Measurements from ENCODE around the gene SH3GL3.
A peak's percentile ranks its signal among the peaks of the same experiment; 100 is the strongest.

The SH3GL3 gene

GRCh38 chr15:83446904-83447709 lies at the start of gene SH3GL3:
Gene SH3GL3, plus strand, starts transcription at chr15:83447341. Its CDS starts 193 bp downstream, at chr15:83447534.
- intact Hi-C loops (cut with DNase I), result loop anchor here (5.0 kb wide), 1 partner anchor 110 kb away; no protein-coding TSS in a partner anchor
- peak; percentile 88 to 97 (median 93) for DNase-seq

DNA sequence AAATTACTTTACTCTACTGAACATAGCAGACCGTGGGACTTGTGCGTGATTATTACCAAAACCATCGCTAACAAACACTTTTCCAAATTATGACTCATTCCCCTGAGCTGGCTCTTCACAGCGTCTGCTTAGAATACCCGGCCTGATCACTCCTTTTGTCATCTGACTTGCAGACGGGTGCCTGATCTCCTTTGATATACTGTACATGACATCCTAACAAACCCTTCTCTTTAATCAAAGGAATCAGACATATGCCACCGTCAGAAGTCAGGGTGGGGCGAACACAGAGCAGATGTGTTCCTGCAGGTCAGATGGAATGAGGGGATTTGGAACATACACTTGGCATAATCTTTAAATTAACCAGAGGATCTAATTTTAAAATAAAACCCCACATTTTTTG lies 48.5 kb upstream of the SH3GL3 start:
- intact Hi-C loops (cut with DNase I), result no loop called here
- DNase-seq, result no peak

DNA sequence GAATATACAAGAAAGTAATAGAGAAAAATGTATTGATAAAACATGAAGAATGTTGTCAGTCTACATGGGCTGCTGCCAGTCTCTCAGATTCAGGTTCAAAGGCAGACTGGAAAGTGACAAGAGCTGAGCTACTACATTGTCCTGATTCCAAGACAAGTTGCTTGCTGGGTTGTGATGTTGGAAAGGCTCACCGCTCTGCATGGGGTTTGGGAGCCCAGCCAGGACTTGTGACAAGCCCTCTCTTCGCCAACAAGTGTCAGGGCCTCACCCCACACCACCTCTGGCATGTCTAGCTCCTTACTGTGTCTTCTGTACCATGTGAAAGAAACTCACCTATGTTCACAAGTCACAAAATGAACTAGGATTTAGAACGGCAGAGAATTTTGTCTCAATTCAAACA lies 43.0 kb upstream of the SH3GL3 start:
- intact Hi-C loops (cut with DNase I), result no loop called here
- DNase-seq, result peak in 8 of 42 donors; percentile 6 to 42 (median 12)

DNA sequence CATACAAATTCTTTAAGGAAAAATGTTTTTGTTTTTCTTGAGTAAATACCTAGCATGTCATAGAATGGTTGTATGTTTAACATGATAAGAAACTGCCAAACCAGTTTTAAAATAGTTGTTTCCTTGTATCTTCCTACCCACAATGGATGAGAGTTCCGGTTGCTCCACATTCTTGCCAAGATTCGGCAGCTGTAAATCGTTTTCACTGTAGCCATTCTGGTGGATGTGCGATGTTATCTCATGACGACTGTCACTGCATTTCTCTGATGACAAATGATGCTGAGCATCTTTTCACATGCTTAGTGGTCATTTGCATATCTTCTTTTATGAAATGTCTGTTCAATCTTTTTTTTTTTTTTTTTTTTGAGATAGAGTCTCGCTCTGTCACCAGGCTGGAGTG lies 36.6 kb upstream of the SH3GL3 start:
- intact Hi-C loops (cut with DNase I), result no loop called here
- DNase-seq, result no peak

DNA sequence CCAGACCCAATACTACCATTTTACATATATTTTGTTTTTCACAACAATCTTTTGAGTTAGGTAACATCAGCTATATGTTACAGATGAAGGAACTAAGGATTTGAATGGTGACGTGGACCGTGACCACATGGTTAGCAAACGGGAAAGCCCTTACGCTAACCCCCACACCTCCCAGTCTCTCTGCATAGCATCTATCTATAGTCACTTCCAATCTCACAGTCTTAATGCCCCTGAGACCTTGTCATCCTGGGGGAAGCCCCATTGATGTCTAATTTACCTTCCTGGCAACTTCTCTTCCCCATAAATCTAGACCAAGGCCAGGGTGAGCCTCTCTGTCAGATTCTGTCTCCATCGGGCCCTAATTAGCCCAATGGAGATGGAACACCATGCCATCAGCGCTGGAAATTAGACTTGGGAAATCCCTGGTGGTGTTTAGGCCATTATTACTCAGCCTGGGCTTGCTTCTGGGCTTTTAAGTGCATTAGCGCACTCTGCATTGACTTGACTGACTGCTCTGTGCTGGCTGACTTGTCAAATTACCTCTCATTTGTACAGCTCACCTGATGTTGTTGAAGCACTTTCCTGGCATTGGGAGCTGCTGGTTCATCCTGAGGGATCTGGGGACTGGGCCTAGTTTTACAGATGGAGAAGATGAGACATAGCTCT lies 34.0 kb upstream of the SH3GL3 start:
- intact Hi-C loops (cut with DNase I), result no loop called here
- DNase-seq, result no peak

DNA sequence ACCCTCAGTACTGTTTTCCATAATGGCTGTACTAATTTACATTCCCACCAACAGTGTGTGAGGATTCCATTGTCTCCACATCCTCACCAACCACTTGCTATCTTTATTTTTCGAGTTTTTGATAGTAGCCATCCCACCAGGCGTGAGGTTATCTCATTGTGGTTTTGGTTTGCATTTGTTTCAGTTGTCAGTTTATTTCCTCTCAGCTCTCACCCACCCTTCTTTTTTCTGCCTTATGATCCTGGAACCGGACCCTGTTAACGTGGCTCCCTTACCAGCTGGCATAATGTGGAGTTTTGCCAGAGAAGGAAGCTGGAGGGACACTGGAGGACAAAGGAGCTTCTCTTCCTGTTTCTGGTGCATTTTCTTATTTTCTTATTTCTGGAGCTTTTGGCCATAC lies 25.1 kb upstream of the SH3GL3 start:
- DNase-seq, result no peak
- intact Hi-C loops (cut with DNase I), result no loop called here

DNA sequence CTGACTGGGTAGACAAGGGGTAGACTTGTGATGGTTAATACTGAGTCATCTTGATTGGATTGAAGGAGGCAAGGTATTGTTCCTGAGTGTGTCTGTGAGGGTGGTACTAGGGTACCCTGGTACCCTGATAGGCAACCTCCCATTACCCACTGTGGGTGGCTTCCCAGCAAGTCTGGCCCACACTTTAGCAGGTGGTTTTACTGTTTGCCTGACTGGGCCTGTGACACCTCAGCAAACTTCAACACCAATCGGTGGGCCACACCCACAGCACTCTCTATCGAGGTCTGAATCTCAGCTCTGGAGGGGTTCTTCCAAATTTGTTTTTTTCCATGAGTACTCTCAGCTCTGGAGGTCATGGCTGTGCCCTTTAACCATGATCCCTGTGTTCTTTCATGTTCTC lies 24.6 kb upstream of the SH3GL3 start:
- intact Hi-C loops (cut with DNase I), result no loop called here
- DNase-seq, result no peak

DNA sequence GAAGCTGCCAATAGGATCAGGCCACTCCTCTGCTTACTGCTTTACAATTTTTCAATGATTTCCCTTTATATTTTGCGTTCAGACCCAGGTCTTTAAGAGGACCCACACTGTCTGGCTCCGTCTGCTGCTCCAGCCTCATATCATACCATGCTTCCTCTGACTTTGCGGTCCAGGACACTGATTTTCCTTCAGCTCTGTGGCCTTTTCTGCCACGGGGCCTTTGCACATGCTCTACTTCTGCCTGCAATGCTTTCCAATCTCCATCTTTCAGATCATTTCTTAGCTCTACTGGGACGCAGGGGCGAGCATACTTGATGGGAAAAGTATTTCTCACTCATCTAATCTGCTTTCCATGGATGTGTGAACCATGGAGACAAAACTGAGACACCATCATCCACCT lies 23.0 kb upstream of the SH3GL3 start:
- no peak for DNase-seq
- intact Hi-C loops (cut with DNase I), result no loop called here

DNA sequence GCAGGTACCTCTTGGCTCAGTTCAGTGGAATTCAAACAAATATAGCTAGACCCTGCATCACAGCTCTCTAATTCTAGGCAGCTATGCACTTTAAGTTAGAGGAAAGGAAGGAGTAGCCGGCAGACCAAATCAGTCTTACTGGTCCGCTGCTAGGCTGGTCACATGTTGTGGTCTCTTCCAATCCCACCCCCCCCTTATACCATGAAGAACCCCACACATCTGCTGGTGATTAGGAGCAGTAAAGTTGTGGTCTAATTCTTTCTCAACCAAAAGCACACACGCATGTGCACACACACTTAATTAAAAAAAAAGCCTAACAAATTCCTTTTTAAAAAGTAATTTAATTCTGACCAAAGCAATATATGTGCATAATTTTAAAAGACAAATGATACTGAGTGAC lies 16.7 kb upstream of the SH3GL3 start:
- no peak for DNase-seq
- intact Hi-C loops (cut with DNase I), result no loop called here

- intact Hi-C loops (cut with DNase I), result no loop called here
- DNase-seq, result no peak
Measured at GRCh38 chr15:83431521-83431920, 15.6 kb upstream of the SH3GL3 start.

- intact Hi-C loops (cut with DNase I), result loop anchor here (5.0 kb wide), 1 partner anchor 188 kb away; no protein-coding TSS in a partner anchor
- no peak for DNase-seq
Measured at GRCh38 chr15:83435202-83435601, 11.9 kb upstream of the SH3GL3 start.

DNA sequence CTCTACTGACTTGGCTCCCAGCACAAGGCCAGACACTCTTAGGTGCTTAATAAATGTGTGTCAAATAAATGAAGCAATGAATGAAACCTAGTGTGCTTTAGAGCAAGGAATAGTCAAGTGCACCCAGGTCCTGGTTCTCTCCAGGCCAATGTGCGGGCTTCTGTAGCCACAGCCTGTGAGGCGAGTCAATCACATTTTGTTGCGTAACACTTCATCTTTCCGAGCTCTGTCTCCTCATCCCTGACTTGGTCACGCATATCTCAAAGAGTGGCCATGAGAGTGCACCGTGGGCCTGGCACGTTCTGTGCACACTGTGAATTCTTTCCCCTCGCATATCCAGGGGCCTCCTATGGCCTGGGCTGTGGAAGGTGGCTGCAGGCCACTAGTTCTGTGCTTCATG lies 11.4 kb upstream of the SH3GL3 start:
- DNase-seq, result no peak
- intact Hi-C loops (cut with DNase I), result loop anchor here (5.0 kb wide), 1 partner anchor 188 kb away; no protein-coding TSS in a partner anchor

- intact Hi-C loops (cut with DNase I), result loop anchor here (5.0 kb wide), 1 partner anchor 189 kb away; no protein-coding TSS in a partner anchor
Measured at GRCh38 chr15:83436513-83437158, 10.5 kb upstream of the SH3GL3 start.

GRCh38 chr15:83443076-83443847 lies 3.9 kb upstream of the SH3GL3 start:
- intact Hi-C loops (cut with DNase I), result no loop called here
- DNase-seq, result no peak

More at GRCh38 chr15:83436513-83437158, 10.5 kb upstream of the SH3GL3 start:
- peak in 13 of 42 donors; percentile 12 to 60 (median 36) for DNase-seq

DNA sequence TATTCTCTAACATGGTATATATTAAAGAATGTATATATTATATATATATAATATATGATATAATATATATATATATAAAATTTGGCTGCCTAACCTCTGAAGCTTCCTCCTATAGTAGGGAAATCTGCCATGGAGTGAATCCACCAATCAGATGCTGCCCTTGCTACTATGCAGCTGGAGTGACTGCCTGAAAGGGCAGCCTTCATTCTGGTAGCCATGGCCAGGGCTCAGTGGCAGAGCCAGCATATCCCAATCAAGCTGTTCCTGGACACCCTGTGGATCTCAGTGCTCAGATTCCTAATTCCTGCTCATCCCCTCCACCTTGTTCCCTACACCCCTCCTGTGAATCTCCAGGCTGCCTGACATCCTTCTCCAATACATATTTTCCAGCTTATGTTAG lies 2.2 kb upstream of the SH3GL3 start:
- DNase-seq, result peak in 14 of 42 donors; percentile 19 to 61 (median 48)
- intact Hi-C loops (cut with DNase I), result loop anchor here (5.0 kb wide), 1 partner anchor 112 kb away; no protein-coding TSS in a partner anchor

DNA sequence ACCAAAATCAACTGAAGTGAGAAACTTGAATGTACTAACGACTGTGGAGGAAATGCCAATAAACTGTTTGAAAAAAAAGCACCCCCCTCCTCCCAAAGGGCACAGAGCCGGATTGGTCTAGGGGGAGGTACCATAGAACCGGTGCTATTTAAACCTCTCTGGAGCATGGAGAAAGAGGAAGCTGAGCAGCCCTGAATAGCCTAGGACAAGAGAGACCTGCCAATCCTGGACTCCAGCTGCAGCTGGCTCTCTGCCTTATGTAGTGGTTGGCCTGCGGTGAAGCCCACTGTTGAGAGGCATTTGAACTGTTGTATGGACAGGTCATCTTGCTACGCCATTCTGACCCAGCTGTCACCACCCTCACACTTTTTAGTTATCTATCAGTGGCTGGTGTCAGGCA lies 1.5 kb upstream of the SH3GL3 start:
- intact Hi-C loops (cut with DNase I), result loop anchor here (5.0 kb wide), 1 partner anchor 112 kb away; no protein-coding TSS in a partner anchor
- DNase-seq, result peak in 13 of 42 donors; percentile 14 to 58 (median 38)

DNA sequence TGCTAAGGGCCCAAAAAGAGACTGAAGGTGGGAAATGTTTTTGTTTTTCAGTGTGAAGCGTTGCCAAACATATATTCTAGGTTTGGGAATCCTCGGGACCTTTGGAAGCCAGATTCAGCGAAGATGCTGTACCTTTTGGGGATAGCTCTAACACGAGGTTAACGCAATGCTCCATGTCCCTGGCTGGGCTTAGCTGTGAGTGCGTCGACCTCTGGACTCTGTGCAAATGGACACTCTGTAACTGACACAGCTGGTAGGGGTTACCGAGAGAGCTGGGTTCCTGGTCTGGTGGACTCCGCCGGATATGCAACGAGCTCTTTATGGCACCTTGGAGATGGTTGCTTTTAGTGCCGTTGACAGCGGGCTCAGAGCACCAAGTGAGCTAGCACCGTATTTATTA lies 724 bp upstream of the SH3GL3 start:
- intact Hi-C loops (cut with DNase I), result loop anchor here (5.0 kb wide), 1 partner anchor 111 kb away; no protein-coding TSS in a partner anchor
- peak in 5 of 42 donors; percentile 14 to 35 (median 15) for DNase-seq

DNA sequence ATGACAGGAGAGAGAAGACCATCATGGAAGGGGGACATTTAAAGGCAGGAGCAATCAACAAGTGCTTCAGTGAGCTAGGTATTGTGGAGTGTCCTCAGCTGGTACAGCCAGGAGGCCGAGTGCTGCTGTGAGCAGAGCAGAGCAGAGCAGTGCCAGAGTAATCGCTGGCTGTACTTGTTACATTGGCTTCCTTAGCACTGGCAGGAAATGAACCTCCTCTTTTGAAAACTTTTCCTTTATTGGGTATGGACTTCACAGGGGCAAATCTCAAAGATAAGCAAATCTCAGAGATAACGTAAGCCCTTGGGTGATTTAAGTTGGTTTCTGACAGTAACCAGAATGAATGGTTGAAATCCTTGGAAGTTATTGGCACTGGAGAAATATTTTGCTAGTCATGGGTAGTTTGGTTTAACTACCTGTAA lies 2.1 kb downstream of the SH3GL3 start:
- intact Hi-C loops (cut with DNase I), result loop anchor here (5.0 kb wide), 1 partner anchor 108 kb away; no protein-coding TSS in a partner anchor
- peak in 15 of 42 donors; percentile 20 to 64 (median 43) for DNase-seq
